ENCODE data around the gene SMAD9.
A peak's percentile ranks its signal among the peaks of the same experiment; 100 is the strongest.

Gene SMAD9

DNA sequence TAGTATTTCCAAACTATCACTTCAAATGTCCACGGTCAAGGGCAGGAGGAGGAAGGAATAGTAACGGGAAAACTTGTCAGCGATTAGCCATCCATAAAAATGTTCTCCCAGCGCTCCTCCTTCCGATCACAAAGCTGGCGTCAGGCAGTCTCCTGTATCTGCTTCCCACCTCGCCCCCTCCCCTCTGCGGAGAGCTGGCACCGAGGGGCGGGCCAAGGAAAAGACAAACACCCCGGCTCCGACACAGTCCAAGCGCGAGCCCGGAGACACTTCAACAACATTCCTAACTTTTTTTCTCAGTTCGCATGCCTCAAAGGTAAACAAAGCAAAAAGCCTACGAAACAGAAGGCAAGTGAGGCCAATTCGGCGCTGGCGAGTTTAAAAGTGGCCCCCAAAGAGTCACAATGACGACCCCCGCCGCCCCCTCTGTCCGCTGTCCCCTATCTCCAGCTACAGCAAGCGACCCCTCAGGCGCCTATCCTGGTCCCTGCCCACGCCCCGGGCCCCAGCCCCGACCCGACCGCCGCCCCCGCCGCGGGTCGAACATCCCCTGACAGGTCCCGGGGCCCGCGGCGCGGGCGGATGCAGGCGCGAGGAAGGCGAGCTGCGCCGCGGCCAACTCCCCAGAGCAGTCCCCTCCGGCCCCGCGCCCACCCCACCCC is 736 bp downstream of the SMAD9 start:
- Histone ChIP-seq H2AFZ (ENCODE audit: low read depth) (peak overlapping the region; percentile 22; the same call in 1 of the 2 replicates), H3K27ac (no peak overlapping the region), H3K27me3 (ENCODE audit: insufficient read depth, low read depth) (no peaks in the 10 kb centered on the region), H3K36me3 (ENCODE audit: insufficient read depth) (no peaks in the 10 kb centered on the region), H3K9ac (no peak overlapping the region), H4K20me1 (ENCODE audit: insufficient read depth) (no peaks in the 10 kb centered on the region), H3K4me1 (ENCODE audit: low read depth, poor library complexity, severe bottlenecking) (no peaks in the 10 kb centered on the region), H3K4me3 (IDR thresholded peaks at IDR 0.05; ENCODE audit: insufficient read depth, low read depth, low read length) (no peak overlapping the region), H3K79me2 (ENCODE audit: insufficient read depth, low read depth) (no peaks in the 10 kb centered on the region), H3K4me2 (no peak overlapping the region)
- TF ChIP-seq, protein P1, sequence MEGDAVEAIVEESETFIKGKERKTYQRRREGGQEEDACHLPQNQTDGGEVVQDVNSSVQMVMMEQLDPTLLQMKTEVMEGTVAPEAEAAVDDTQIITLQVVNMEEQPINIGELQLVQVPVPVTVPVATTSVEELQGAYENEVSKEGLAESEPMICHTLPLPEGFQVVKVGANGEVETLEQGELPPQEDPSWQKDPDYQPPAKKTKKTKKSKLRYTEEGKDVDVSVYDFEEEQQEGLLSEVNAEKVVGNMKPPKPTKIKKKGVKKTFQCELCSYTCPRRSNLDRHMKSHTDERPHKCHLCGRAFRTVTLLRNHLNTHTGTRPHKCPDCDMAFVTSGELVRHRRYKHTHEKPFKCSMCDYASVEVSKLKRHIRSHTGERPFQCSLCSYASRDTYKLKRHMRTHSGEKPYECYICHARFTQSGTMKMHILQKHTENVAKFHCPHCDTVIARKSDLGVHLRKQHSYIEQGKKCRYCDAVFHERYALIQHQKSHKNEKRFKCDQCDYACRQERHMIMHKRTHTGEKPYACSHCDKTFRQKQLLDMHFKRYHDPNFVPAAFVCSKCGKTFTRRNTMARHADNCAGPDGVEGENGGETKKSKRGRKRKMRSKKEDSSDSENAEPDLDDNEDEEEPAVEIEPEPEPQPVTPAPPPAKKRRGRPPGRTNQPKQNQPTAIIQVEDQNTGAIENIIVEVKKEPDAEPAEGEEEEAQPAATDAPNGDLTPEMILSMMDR (conservative IDR thresholded peaks at IDR 0.05; ENCODE audit: low read depth, low read length), result no peak

DNA sequence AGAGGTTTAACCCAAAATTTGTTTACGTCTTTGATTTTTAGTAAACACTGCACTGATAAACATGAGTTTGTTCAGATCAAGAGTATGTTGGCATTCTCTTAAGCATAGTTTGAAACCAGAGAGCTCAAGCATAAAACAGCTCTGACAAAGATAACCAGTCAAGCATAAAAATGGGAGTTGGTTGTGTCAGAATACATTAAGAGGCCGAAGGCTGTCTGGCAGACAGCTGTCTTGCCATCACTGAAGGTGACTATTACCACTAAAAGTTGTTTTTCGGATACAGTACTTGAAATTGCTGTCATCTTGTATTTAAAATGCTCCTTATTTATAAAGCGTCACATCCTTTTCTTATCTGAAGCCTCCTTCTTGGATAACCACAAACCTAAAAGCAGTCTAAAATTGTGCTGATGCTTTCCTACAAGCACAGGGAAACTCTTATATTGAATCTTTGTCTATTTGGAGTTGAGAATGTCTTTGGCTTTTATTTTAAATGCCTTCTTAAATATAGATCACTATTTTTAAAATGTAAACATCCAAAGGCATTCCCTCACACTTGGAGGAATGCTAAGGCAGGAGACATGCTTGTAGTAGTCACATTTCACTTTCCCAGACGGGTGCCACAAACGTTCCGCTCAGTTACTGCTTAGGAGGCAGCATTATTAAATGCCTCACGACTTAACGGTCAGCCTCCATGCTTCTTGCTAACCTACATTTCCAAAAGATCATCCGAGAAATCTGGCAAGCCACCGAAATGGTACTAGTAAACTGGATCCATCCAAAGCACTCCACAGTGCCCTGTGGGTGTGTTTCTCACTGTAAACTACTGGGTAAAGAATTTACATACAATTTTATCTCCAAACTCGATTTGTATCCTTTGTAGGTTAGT is 1.5 kb downstream of the SMAD9 start:
- TF ChIP-seq, protein P1 (conservative IDR thresholded peaks at IDR 0.05; ENCODE audit: low read depth, low read length), result no peak
- Histone ChIP-seq H3K27me3 (ENCODE audit: insufficient read depth, low read depth) (no peaks in the 10 kb centered on the region), H4K20me1 (ENCODE audit: insufficient read depth) (no peaks in the 10 kb centered on the region), H3K9ac (no peak overlapping the region), H2AFZ (ENCODE audit: low read depth) (no peak overlapping the region), H3K27ac (no peak overlapping the region), H3K79me2 (ENCODE audit: insufficient read depth, low read depth) (no peaks in the 10 kb centered on the region), H3K4me3 (IDR thresholded peaks at IDR 0.05; ENCODE audit: insufficient read depth, low read depth, low read length) (no peak overlapping the region), H3K4me2 (no peak overlapping the region), H3K4me1 (ENCODE audit: low read depth, poor library complexity, severe bottlenecking) (no peaks in the 10 kb centered on the region), H3K36me3 (ENCODE audit: insufficient read depth) (no peaks in the 10 kb centered on the region)

GRCh38 chr13:36917311-36917710 is 2.7 kb downstream of the SMAD9 start:
- Histone ChIP-seq H3K27me3 (ENCODE audit: insufficient read depth, low read depth) (no peaks in the 10 kb centered on the region), H3K4me1 (ENCODE audit: low read depth, poor library complexity, severe bottlenecking) (no peaks in the 10 kb centered on the region), H3K9ac (no peak overlapping the region), H3K79me2 (ENCODE audit: insufficient read depth, low read depth) (no peaks in the 10 kb centered on the region), H4K20me1 (ENCODE audit: insufficient read depth) (no peaks in the 10 kb centered on the region), H3K4me3 (IDR thresholded peaks at IDR 0.05; ENCODE audit: insufficient read depth, low read depth, low read length) (no peak overlapping the region), H3K36me3 (ENCODE audit: insufficient read depth) (no peaks in the 10 kb centered on the region), H2AFZ (ENCODE audit: low read depth) (no peak overlapping the region), H3K27ac (no peak overlapping the region), H3K4me2 (no peak overlapping the region)
- TF ChIP-seq, protein P1 (conservative IDR thresholded peaks at IDR 0.05; ENCODE audit: low read depth, low read length), result no peak

- Histone ChIP-seq H4K20me1 (ENCODE audit: insufficient read depth) (no peaks in the 10 kb centered on the region), H3K4me3 (IDR thresholded peaks at IDR 0.05; ENCODE audit: insufficient read depth, low read depth, low read length) (no peak overlapping the region), H3K27me3 (ENCODE audit: insufficient read depth, low read depth) (no peaks in the 10 kb centered on the region), H3K27ac (no peak overlapping the region), H3K4me2 (no peak overlapping the region), H3K4me1 (ENCODE audit: low read depth, poor library complexity, severe bottlenecking) (no peaks in the 10 kb centered on the region), H3K9ac (no peak overlapping the region), H2AFZ (ENCODE audit: low read depth) (no peak overlapping the region), H3K79me2 (ENCODE audit: insufficient read depth, low read depth) (no peaks in the 10 kb centered on the region), H3K36me3 (ENCODE audit: insufficient read depth) (no peaks in the 10 kb centered on the region)
- TF ChIP-seq, protein P1 (conservative IDR thresholded peaks at IDR 0.05; ENCODE audit: low read depth, low read length), result no peak
Observed at GRCh38 chr13:36915896-36916640, 4.0 kb downstream of the SMAD9 start.
